BE2C (cell line): ENCODE data around the gene RTF1.

Experiments
- DNase-seq: peaks from one replicate; pipeline ENCODE4 v3.0.0-alpha.2; 2020
- H3K27me3 ChIP-seq: fragments of 250-450 bp; sonication (Bioruptor Pico); 2 replicates; pipeline ENCODE4 v1.5.1; 2020; ENCODE audit warnings: mild to moderate bottlenecking
- H3K36me3 ChIP-seq: fragments of 250-450 bp; sonication (Bioruptor Pico); 2 replicates; pipeline ENCODE4 v1.5.1; 2020; ENCODE audit warnings: mild to moderate bottlenecking
- H3K4me1 ChIP-seq: fragments of 250-450 bp; sonication (Bioruptor Pico); 2 replicates; pipeline ENCODE4 v1.5.1; 2020
- H3K4me3 ChIP-seq: 2 replicates; pipeline ENCODE4 v1.5.1; 2011; ENCODE audit warnings: low read depth, low read length
- H3K9me3 ChIP-seq: fragments of 250-450 bp; sonication (Bioruptor Pico); 2 replicates; pipeline ENCODE4 v1.5.1; 2020
- CTCF ChIP-seq: IDR thresholded peaks from 2 replicates; pipeline ENCODE4 v1.5.1; 2012; ENCODE audit warnings: mild to moderate bottlenecking, low read depth, low read length

Gene RTF1

GRCh38 chr15:41501191-41501917 is 84.5 kb downstream of the RTF1 start:
- Histone ChIP-seq H3K9me3 (no peaks in the 10 kb centered on the region), H3K4me1 (0 out of 2 replicates have a peak, but pooled peaks cover 3% of the 10 kb centered on the region), H3K27me3 (peaks cover 14% of the 10 kb centered on the region; the same call in 1 of the 2 replicates), H3K4me3 (peak overlapping the region; percentile 52), H3K36me3 (no peaks in the 10 kb centered on the region; the same call in 1 of the 2 replicates)
- TF ChIP-seq CTCF, result no peak
- peak; percentile 73 for DNase-seq

- TF ChIP-seq CTCF, result no peak
- peak overlapping the region; percentile 52 for H3K4me3 ChIP-seq
- H3K4me1 ChIP-seq, result 0 out of 2 replicates have a peak, but pooled peaks cover 3% of the 10 kb centered on the region
- no peaks in the 10 kb centered on the region for H3K9me3 ChIP-seq
- no peaks in the 10 kb centered on the region; the same call in 1 of the 2 replicates for H3K36me3 ChIP-seq
- H3K27me3 ChIP-seq, result peaks cover 14% of the 10 kb centered on the region; the same call in 1 of the 2 replicates
- DNase-seq, result no peak
Observed at GRCh38 chr15:41501931-41502794, 85.3 kb downstream of the RTF1 start.

GRCh38 chr15:41502795-41503668 is 86.1 kb downstream of the RTF1 start:
- Histone ChIP-seq H3K4me1 (0 out of 2 replicates have a peak, but pooled peaks cover 3% of the 10 kb centered on the region), H3K36me3 (no peaks in the 10 kb centered on the region; the same call in 1 of the 2 replicates), H3K9me3 (no peaks in the 10 kb centered on the region), H3K4me3 (no peak overlapping the region), H3K27me3 (peaks cover 14% of the 10 kb centered on the region; the same call in 1 of the 2 replicates)
- no peak for TF ChIP-seq CTCF
- DNase-seq, result no peak

GRCh38 chr15:41503669-41504010 is 86.7 kb downstream of the RTF1 start:
- Histone ChIP-seq H3K27me3 (peaks cover 14% of the 10 kb centered on the region; the same call in 1 of the 2 replicates), H3K4me1 (0 out of 2 replicates have a peak, but pooled peaks cover 3% of the 10 kb centered on the region), H3K36me3 (no peaks in the 10 kb centered on the region; the same call in 1 of the 2 replicates), H3K9me3 (no peaks in the 10 kb centered on the region), H3K4me3 (no peak overlapping the region)
- DNase-seq, result no peak
- TF ChIP-seq CTCF, result no peak

- no peak overlapping the region for H3K4me3 ChIP-seq
- H3K36me3 ChIP-seq, result no peaks in the 10 kb centered on the region; the same call in 1 of the 2 replicates
- DNase-seq, result no peak
- no peaks in the 10 kb centered on the region for H3K9me3 ChIP-seq
- peaks cover 14% of the 10 kb centered on the region; the same call in 1 of the 2 replicates for H3K27me3 ChIP-seq
- TF ChIP-seq CTCF, result no peak
- H3K4me1 ChIP-seq, result 0 out of 2 replicates have a peak, but pooled peaks cover 3% of the 10 kb centered on the region
Observed at GRCh38 chr15:41504751-41505492, 88.0 kb downstream of the RTF1 start.
